BLaER1 treated with 17β-estradiol and CSF1 and Interleukin-3, amounts not matched to agents 10 nM and 100 nM (cell line): ENCODE data around the gene SOCS7.

ENCODE experiments used
- H3K27ac ChIP-seq, 11 experiments: shearing (Covaris generic); formaldehyde crosslinking; 2 replicates each; pipeline ENCODE4 v1.8.1; 2022
- H3K27me3 ChIP-seq, 11 experiments: shearing (Covaris generic); formaldehyde crosslinking; 2 replicates each; pipeline ENCODE4 v1.8.1; 2022
- H3K36me3 ChIP-seq, 11 experiments: shearing (Covaris generic); formaldehyde crosslinking; 2 replicates each; pipeline ENCODE4 v1.8.1; 2022
- H3K4me1 ChIP-seq, 10 experiments: shearing (Covaris generic); formaldehyde crosslinking; 2 replicates each; pipeline ENCODE4 v1.8.1; 2022
- H3K4me2 ChIP-seq, 11 experiments: shearing (Covaris generic); formaldehyde crosslinking; 2 replicates each; pipeline ENCODE4 v1.8.1; 2022
- H3K4me3 ChIP-seq, 10 experiments: shearing (Covaris generic); formaldehyde crosslinking; 2 replicates each; pipeline ENCODE4 v1.8.1; 2022
- H3K9ac ChIP-seq, 11 experiments: shearing (Covaris generic); formaldehyde crosslinking; 2 replicates each; pipeline ENCODE4 v1.8.1; 2022
- H3K9me3 ChIP-seq, 11 experiments: shearing (Covaris generic); formaldehyde crosslinking; replicated peaks in 1 of 11; 2 replicates each; pipeline ENCODE4 v1.8.1; 2022
- H4K20me1 ChIP-seq, 11 experiments: shearing (Covaris generic); formaldehyde crosslinking; 2 replicates each; pipeline ENCODE4 v1.8.1; 2022
- Cebpa-rat ChIP-seq, 11 experiments: shearing (Covaris generic); IDR thresholded peaks; 2 replicates each; pipeline ENCODE4 v1.8.1; 2022

SOCS7 gene

GRCh38 chr17:38405654-38406053, 54.0 kb downstream of the SOCS7 start:
- H3K4me3 ChIP-seq, result no peak overlapping the region
- no peaks in the 10 kb centered on the region for H3K27me3 ChIP-seq
- no peaks in the 10 kb centered on the region for H3K9me3 ChIP-seq
- H3K9ac ChIP-seq, result no peak overlapping the region
- peaks cover 0 to 5% (median 0%) of the 10 kb centered on the region in 11 experiments; a peak in 2 of 22 replicates for H4K20me1 ChIP-seq
- H3K4me1 ChIP-seq, result peaks cover 0 to 13% (median 0%) of the 10 kb centered on the region in 10 experiments; a peak in 4 of 20 replicates
- no peak overlapping the region for H3K4me2 ChIP-seq
- no peak overlapping the region for H3K27ac ChIP-seq
- H3K36me3 ChIP-seq, result peaks cover 16 to 31% (median 20%) of the 10 kb centered on the region in 11 experiments
- TF ChIP-seq Cebpa-rat (IDR thresholded peaks at IDR 0.05), result no peak

DNA sequence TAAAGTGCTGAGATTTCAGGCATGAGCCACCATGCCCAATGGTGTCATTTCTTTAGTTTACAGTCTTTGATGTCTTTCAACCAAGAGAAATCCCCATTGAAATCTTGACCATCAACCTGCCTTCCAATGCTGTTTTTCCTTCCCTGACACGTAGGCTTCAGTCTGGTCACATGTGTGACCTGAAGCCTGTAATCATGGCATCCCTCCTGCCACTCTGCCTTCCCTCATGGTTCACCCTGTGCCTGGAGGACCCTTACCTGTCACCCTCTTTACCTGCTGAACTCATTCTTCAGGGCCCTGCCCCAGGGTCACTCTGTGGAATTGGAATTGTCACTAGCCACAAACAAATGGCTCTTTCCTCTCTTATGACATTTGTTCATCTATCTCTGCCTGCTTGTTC, 58.6 kb downstream of the SOCS7 start:
- H4K20me1 ChIP-seq, result no peaks in the 10 kb centered on the region
- no peak overlapping the region for H3K4me2 ChIP-seq
- no peak overlapping the region for H3K27ac ChIP-seq
- H3K4me3 ChIP-seq, result no peak overlapping the region
- H3K4me1 ChIP-seq, result peaks cover 5 to 31% (median 14%) of the 10 kb centered on the region in 10 experiments
- H3K27me3 ChIP-seq, result no peaks in the 10 kb centered on the region
- H3K9ac ChIP-seq, result no peak overlapping the region
- no peak for TF ChIP-seq Cebpa-rat (IDR thresholded peaks at IDR 0.05)
- no peaks in the 10 kb centered on the region for H3K9me3 ChIP-seq
- no peaks in the 10 kb centered on the region for H3K36me3 ChIP-seq

GRCh38 chr17:38415250-38416194, 63.9 kb downstream of the SOCS7 start:
- H3K27ac ChIP-seq, result peak overlapping the region; percentile 51 to 93 (median 69); a peak in 21 of 22 replicates
- peaks cover 29 to 37% (median 32%) of the 10 kb centered on the region in 11 experiments for H3K27me3 ChIP-seq
- no peaks in the 10 kb centered on the region for H3K9me3 ChIP-seq
- H3K4me3 ChIP-seq, result peak overlapping the region; percentile 21 to 60 (median 46); a peak in 17 of 20 replicates
- H3K4me2 ChIP-seq, result peak overlapping the region; percentile 88 to 99 (median 96)
- H3K9ac ChIP-seq, result peak overlapping the region; percentile 54 to 86 (median 71); a peak in 21 of 22 replicates
- peak in 7 of 11 experiments; percentile 9 to 93 (median 42); a peak in 7 of 22 replicates for TF ChIP-seq Cebpa-rat (IDR thresholded peaks at IDR 0.05)
- peaks cover 0 to 17% (median 0%) of the 10 kb centered on the region in 11 experiments; a peak in 2 of 22 replicates for H4K20me1 ChIP-seq
- no peaks in the 10 kb centered on the region for H3K36me3 ChIP-seq
- H3K4me1 ChIP-seq, result peaks cover 21 to 80% (median 60%) of the 10 kb centered on the region in 10 experiments

GRCh38 chr17:38416840-38417209, 65.2 kb downstream of the SOCS7 start:
- H3K4me1 ChIP-seq, result peaks cover 31 to 85% (median 69%) of the 10 kb centered on the region in 10 experiments
- peak overlapping the region in 9 of 11 experiments; percentile 13 to 99 (median 96); a peak in 16 of 22 replicates for H3K4me2 ChIP-seq
- H3K9ac ChIP-seq, result peak overlapping the region in 1 of 11 experiments; percentile 86; a peak in 1 of 22 replicates
- H3K9me3 ChIP-seq, result no peaks in the 10 kb centered on the region
- peaks cover 29 to 46% (median 39%) of the 10 kb centered on the region in 11 experiments for H3K27me3 ChIP-seq
- H3K27ac ChIP-seq, result peak overlapping the region in 2 of 11 experiments; percentile 81 to 93; a peak in 4 of 22 replicates
- no peak overlapping the region for H3K4me3 ChIP-seq
- H4K20me1 ChIP-seq, result peaks cover 0 to 19% (median 0%) of the 10 kb centered on the region in 11 experiments; a peak in 2 of 22 replicates
- no peaks in the 10 kb centered on the region for H3K36me3 ChIP-seq
- TF ChIP-seq Cebpa-rat (IDR thresholded peaks at IDR 0.05), result peak in 2 of 11 experiments; percentile 60 to 85; a peak in 3 of 22 replicates

- H3K4me3 ChIP-seq, result no peak overlapping the region
- H3K4me1 ChIP-seq, result peaks cover 32 to 87% (median 70%) of the 10 kb centered on the region in 10 experiments
- TF ChIP-seq Cebpa-rat (IDR thresholded peaks at IDR 0.05), result 0 out of 22 replicates have a peak, but pooled peaks of 1 of the 11 experiments have one; percentile 3
- H4K20me1 ChIP-seq, result peaks cover 0 to 19% (median 0%) of the 10 kb centered on the region in 11 experiments; a peak in 2 of 22 replicates
- H3K36me3 ChIP-seq, result no peaks in the 10 kb centered on the region
- peak overlapping the region in 1 of 11 experiments; percentile 93; a peak in 2 of 22 replicates for H3K27ac ChIP-seq
- H3K27me3 ChIP-seq, result peaks cover 29 to 46% (median 39%) of the 10 kb centered on the region in 11 experiments
- H3K9ac ChIP-seq, result peak overlapping the region in 1 of 11 experiments; percentile 33; a peak in 1 of 22 replicates
- H3K9me3 ChIP-seq, result no peaks in the 10 kb centered on the region
- peak overlapping the region in 9 of 11 experiments; percentile 13 to 99 (median 96); a peak in 17 of 22 replicates for H3K4me2 ChIP-seq
These were observed 65.7 kb downstream of the SOCS7 start for GRCh38 chr17:38417210-38417951.

- no peaks in the 10 kb centered on the region for H3K9me3 ChIP-seq
- H3K9ac ChIP-seq, result peak overlapping the region in 2 of 11 experiments; percentile 33 to 41; a peak in 3 of 22 replicates
- H3K4me1 ChIP-seq, result peaks cover 32 to 85% (median 71%) of the 10 kb centered on the region in 10 experiments
- H3K4me3 ChIP-seq, result 0 out of 20 replicates have a peak overlapping the region, but pooled peaks of 1 of the 10 experiments have one; percentile 36
- peaks cover 0 to 19% (median 0%) of the 10 kb centered on the region in 11 experiments; a peak in 2 of 22 replicates for H4K20me1 ChIP-seq
- no peaks in the 10 kb centered on the region for H3K36me3 ChIP-seq
- H3K27me3 ChIP-seq, result peaks cover 29 to 46% (median 39%) of the 10 kb centered on the region in 11 experiments
- H3K4me2 ChIP-seq, result peak overlapping the region; percentile 60 to 99 (median 84); a peak in 19 of 22 replicates
- no peak overlapping the region for H3K27ac ChIP-seq
- no peak for TF ChIP-seq Cebpa-rat (IDR thresholded peaks at IDR 0.05)
These were observed 66.5 kb downstream of the SOCS7 start for GRCh38 chr17:38418062-38418692.

- Histone ChIP-seq H3K9ac (peak overlapping the region in 3 of 11 experiments; percentile 33 to 50 (median 47); a peak in 4 of 22 replicates), H3K4me1 (peaks cover 35 to 85% (median 75%) of the 10 kb centered on the region in 10 experiments), H4K20me1 (peaks cover 0 to 19% (median 0%) of the 10 kb centered on the region in 11 experiments; a peak in 2 of 22 replicates), H3K9me3 (no peaks in the 10 kb centered on the region), H3K27ac (no peak overlapping the region), H3K36me3 (no peaks in the 10 kb centered on the region), H3K27me3 (peaks cover 29 to 46% (median 39%) of the 10 kb centered on the region in 11 experiments), H3K4me3 (peak overlapping the region in 6 of 10 experiments; percentile 34 to 59 (median 44); a peak in 9 of 20 replicates), H3K4me2 (peak overlapping the region; percentile 60 to 99 (median 84))
- no peak for TF ChIP-seq Cebpa-rat (IDR thresholded peaks at IDR 0.05)
These were observed 67.3 kb downstream of the SOCS7 start for GRCh38 chr17:38418693-38419507.
